ENCODE measurements around the gene SNPH. TPM values are rescaled to one million over a fixed set of nuclear protein-coding genes. Genes with fewer than 3 reads are reported as not detected.
"Not testable (repeated sequence)": the region's sequence is repeated elsewhere in the genome, so short reads cannot be mapped to it uniquely, and the experiment has no call there.

The SNPH gene, protein sequence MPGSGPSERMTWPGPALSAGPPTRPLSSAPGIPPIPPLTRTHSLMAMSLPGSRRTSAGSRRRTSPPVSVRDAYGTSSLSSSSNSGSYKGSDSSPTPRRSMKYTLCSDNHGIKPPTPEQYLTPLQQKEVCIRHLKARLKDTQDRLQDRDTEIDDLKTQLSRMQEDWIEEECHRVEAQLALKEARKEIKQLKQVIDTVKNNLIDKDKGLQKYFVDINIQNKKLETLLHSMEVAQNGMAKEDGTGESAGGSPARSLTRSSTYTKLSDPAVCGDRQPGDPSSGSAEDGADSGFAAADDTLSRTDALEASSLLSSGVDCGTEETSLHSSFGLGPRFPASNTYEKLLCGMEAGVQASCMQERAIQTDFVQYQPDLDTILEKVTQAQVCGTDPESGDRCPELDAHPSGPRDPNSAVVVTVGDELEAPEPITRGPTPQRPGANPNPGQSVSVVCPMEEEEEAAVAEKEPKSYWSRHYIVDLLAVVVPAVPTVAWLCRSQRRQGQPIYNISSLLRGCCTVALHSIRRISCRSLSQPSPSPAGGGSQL
- 6.4 and 14.0 TPM in 2 replicates for total RNA-seq

- peak; percentile 40 for DNase-seq (ENCODE audit: low read depth, low spot score)
Observed at GRCh38 chr20:1266167-1266973, at the start of gene SNPH. Gene SNPH (plus strand): TSS chr20:1266294. CDS start chr20:1296240, 29,946 bp downstream.

- not testable (repeated sequence) for DNase-seq (ENCODE audit: low read depth, low spot score)
Observed at GRCh38 chr20:1216527-1217427, 49.3 kb upstream of the SNPH start.

DNA sequence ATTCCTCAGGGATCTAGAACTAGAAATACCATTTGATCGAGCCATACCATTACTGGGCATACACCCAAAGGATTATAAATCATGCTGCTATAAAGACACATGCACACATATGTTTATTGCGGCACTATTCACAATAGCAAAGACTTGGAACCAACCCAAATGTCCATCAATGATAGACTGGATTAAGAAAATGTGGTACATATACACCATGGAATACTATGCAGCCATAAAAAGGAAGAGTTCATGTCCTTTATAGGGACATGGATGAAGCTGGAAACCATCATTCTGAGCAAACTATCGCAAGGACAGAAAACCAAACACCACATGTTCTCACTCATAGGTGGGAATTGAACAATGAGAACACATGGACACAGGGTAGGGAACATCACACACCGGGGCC lies 43.3 kb upstream of the SNPH start:
- DNase-seq (ENCODE audit: low read depth, low spot score): not testable (repeated sequence)

DNA sequence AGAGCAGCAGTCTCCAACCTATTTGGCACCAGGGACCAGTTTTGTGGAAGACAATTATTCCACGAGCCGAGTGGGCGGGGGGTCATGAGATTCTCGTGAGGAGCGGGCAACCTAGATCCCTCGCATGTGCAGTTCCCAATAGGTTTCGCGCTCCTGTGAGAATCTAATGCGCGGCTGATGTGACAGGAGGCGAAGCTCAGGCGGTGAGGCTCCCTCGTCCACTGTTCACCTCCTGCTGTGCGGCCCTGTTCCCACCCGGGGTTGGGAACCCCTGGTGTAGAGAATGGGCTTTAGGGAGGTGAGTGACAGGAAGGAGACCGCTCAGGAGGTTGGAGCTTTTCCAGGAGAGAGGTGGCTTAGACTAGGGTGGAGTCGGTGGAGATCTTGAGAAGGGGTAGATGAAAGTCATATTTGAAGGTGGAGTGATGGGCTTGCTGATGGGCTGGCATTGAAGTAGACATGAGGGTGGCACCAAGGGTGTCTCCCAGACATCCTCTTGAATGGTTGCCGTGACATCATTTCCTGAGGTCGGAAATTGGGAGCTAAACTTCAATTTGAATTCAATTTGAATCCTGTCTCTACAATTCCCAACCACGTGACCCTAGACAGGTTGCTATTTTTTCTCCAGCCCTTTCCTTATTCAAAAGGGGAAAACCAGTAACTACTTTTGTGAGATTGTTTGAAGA lies 41.7 kb upstream of the SNPH start:
- no peak for DNase-seq (ENCODE audit: low read depth, low spot score)

GRCh38 chr20:1225263-1225782 lies 40.8 kb upstream of the SNPH start:
- no peak for DNase-seq (ENCODE audit: low read depth, low spot score)

- DNase-seq (ENCODE audit: low read depth, low spot score): peak; percentile 48
Observed at GRCh38 chr20:1225783-1226654, 40.1 kb upstream of the SNPH start, which contains the start of gene RAD21L1. Gene RAD21L1 (plus strand): TSS chr20:1226044. CDS start chr20:1228454, 2,410 bp downstream.

DNA sequence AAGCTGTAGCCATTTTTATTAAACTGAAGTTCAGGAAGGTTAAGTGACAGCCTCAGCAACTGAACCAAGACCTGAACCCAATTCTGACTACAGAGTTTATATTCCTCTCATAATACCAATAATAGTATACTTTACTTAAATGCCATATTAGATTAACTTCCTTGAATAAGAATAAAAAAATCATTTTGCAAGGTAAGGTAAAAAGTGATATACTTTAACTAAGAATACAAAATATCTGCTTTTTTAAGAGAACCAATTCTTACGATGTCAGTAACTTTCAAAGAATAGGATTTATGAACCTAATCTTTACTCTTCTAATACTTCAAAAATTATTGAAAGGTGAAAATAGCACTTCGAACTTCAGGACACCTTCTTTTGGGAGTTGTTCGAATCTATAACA lies 36.6 kb upstream of the SNPH start:
- DNase-seq (ENCODE audit: low read depth, low spot score): no peak

DNA sequence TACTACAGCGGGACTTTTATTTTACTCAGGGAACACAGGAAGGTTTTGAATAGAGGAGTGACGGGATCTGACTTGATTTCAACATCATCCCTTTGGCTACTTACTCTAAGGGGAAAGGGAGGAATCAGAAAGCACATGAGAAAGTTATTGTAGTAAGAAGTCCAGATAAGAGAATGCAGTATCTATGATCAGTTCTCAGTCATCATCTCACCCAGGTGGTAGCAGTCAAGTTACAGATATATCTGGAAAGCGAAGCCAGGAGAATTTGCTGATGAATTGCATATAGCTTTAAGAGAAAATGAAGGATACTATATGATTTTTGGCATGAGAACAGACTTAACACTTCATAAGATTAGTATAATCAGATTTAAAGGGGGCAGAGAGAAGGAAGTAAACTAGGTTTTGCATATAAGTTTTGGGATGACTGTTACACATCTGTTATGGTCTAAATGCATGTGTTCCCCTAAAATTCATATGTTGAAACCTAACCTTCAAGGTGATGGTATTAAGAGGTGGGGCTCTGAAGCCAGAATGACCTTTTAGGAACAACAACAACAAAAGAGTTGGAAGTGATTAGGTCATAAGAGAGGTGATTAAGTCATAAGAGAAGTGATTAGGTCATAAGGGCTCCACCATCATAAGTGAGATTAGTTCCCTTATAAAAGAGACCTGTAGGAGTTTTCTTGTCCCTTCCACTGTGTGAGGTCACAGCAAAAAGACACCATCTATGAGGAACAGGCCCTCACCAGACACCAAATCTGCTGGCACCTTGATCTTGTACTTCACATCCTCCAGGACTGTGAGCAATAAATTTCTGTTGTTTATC lies 33.6 kb upstream of the SNPH start:
- DNase-seq (ENCODE audit: low read depth, low spot score): no peak

DNA sequence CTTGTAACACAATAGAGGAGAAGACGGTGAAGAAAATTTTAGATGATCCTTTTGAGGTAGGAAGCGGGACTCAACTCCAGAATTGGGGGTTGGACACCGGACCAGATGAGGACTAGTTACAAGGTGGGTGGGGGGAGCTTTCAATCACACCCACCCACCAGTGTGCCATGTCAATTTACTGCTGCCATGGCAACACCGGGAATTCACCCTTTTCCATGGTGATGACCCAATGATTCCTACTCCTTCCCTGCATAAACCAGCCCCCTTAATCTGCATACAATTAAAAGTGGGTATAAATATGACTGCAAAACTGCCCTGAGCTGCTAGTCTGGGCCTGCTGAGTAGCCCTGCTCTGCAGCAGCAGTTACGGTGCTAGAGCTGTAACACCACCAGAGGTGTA lies 25.5 kb upstream of the SNPH start:
- DNase-seq (ENCODE audit: low read depth, low spot score): no peak

GRCh38 chr20:1241456-1241855 lies 24.6 kb upstream of the SNPH start:
- no peak for DNase-seq (ENCODE audit: low read depth, low spot score)

DNA sequence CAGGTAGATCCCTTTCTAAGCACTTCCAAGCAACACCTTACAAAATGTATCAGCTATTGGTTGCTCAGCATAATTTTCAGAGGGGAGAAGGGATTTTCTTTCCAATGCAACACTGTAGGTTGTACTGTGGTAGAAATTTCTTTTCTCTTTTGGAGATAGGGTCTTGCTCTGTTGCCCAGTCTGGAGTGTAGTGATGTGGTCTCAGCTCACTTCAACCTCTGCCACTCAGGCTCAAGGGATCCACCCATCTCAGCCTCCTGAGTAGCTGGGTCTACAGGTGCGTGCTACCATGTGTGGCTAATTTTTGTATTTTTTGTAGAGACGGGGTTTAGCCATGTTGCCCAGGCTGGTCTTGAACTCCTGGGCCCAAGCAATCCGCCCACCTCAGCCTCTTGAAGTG lies 24.0 kb upstream of the SNPH start:
- DNase-seq (ENCODE audit: low read depth, low spot score): no peak

DNA sequence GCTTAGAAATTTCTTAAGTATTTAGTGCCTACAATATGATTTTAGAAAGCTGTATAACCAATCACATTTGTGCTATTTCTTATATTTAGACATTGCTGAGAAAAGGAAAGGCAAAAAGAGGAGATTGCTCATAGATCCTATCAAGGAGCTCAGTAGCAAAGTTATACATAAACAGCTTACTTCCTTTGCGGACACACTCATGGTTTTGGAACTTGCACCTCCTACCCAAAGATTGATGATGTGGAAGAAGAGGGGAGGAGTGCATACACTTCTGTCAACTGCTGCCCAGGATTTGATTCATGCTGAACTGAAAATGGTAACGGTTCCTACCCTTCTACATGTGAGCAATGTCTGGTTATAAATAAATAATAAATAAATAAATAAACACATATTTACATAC lies 23.6 kb upstream of the SNPH start:
- DNase-seq (ENCODE audit: low read depth, low spot score): peak; percentile 40

DNA sequence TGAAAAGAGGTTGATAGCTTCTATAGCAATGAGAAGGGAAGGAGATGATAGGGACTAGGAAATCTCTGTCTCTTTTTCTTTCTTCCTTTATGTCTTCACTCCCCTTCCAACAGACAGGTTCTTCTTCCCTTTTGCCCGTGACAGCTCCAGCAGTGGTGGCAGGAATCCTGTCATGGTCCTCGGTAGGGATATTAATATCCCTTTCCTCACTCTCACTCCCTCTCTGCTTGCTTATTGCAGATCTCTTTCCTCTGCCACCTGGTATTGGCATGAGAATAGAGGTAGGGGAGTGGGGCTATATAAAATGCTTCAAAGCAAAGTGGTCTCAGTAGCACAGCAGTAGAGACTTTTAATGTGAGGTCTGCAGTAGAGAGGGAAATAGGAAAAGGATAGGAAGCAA lies 20.5 kb upstream of the SNPH start:
- DNase-seq (ENCODE audit: low read depth, low spot score): no peak

DNA sequence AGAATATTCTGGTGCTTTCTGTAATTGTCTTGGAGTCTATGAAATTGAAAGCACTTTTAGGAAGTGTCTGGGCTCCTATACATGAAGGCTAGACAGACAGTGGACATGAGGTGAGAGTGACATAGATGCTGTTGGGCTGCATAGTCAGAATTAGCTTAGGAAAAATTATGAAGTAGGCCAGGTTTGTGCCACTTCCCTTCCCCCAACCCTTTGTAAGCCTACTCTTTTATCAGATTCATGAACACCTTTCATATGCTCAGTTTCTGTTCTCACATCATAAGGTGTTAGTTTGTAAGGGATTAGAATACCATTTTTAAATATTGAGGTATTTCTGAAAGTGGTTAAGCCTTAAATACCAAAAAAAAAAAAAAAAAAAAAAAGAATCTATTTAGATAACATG lies 18.4 kb upstream of the SNPH start:
- DNase-seq (ENCODE audit: low read depth, low spot score): no peak

GRCh38 chr20:1250282-1250681 lies 15.8 kb upstream of the SNPH start:
- DNase-seq (ENCODE audit: low read depth, low spot score): not testable (repeated sequence)

DNA sequence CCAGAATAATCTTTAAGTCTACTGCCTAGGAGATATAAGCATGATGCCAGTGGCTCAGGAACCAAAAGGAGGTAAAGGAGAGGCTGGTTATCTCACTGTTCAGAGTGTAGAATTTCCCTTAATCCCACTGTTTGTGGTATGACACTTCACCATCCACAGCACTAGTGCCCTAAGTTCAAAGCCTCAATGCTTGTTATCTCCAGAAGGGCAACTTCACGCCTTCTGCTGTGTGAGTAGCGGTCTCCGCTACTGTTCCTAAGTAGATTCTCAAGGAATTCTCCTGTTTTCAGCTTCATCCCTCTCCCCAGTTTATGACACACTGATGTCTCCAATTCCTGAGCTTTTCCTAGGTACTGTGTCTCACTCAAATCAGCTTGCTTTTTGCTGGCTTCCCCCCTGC lies 13.7 kb upstream of the SNPH start:
- DNase-seq (ENCODE audit: low read depth, low spot score): no peak

DNA sequence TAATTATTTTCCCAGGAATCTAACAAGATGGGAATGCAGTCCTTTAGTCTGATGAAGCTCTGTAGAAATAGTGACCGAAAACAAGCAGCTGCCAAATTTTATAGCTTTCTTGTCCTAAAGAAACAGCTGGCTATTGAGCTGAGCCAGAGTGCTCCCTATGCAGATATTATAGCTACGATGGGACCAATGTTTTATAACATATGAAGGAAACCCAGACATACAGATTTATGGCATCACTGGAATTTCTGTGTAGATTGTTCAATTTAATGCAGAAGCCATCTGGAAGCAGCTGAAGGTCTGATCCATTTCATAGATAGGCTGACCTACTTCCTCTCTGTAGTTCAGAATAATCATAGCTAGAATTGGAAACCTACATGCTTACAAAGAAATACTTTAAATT lies 11.8 kb upstream of the SNPH start:
- DNase-seq (ENCODE audit: low read depth, low spot score): no peak

- no peak for DNase-seq (ENCODE audit: low read depth, low spot score)
Observed at GRCh38 chr20:1255675-1256074, 10.4 kb upstream of the SNPH start.

GRCh38 chr20:1263853-1264252 lies 2.2 kb upstream of the SNPH start:
- DNase-seq (ENCODE audit: low read depth, low spot score): no peak
